GM23338 (cell line): ENCODE measurements around the gene CHI3L1. TPM values are rescaled to one million over a fixed set of nuclear protein-coding genes. Genes with fewer than 3 reads are reported as not detected.

Experiments used
- ATAC-seq: fragments of 200-7000 bp; cut with Tn5 transposase; 3 replicates; pipeline ENCODE4 v1.9.1; 2020
- DNase-seq: peaks from one replicate; pipeline ENCODE4 v3.0.0-alpha.2; 2015; ENCODE audit warnings: low spot score
- H2AFZ ChIP-seq: fragments of 200-600 bp; sonication (generic); 2 replicates; pipeline ENCODE4 v1.8.0; 2016; ENCODE audit warnings: antibody characterized with exemption, mild to moderate bottlenecking, moderate library complexity
- H3F3A ChIP-seq: fragments of 200-600 bp; sonication (generic); replicated peaks from 2 replicates; pipeline ENCODE4 v1.8.0; 2017; ENCODE audit warnings: antibody characterized with exemption, mixed run types, low read depth
- H3K27ac ChIP-seq: fragments of 200-600 bp; sonication (generic); 2 replicates; pipeline ENCODE4 v1.6.1; 2016; ENCODE audit warnings: low read depth
- H3K27me3 ChIP-seq: fragments of 200-600 bp; sonication (generic); 2 replicates; pipeline ENCODE4 v1.8.0; 2016; ENCODE audit warnings: mild to moderate bottlenecking, mixed run types, moderate library complexity; ENCODE audit not compliant: insufficient read depth
- H3K36me3 ChIP-seq: fragments of 200-600 bp; sonication (generic); 2 replicates; pipeline ENCODE4 v1.8.0; 2016; ENCODE audit warnings: mild to moderate bottlenecking; ENCODE audit not compliant: insufficient read depth
- H3K4me1 ChIP-seq: fragments of 200-600 bp; sonication (generic); 2 replicates; pipeline ENCODE4 v1.8.0; 2016; ENCODE audit warnings: mild to moderate bottlenecking, moderate library complexity; ENCODE audit not compliant: insufficient read depth
- H3K4me2 ChIP-seq: fragments of 200-600 bp; sonication (generic); 2 replicates; pipeline ENCODE4 v1.7.1; 2017; ENCODE audit warnings: mixed run types
- H3K4me3 ChIP-seq: fragments of 200-600 bp; sonication (generic); 2 replicates; pipeline ENCODE4 v1.6.1; 2016; ENCODE audit warnings: mixed run types
- H3K79me2 ChIP-seq: fragments of 200-600 bp; sonication (generic); replicated peaks from 2 replicates; pipeline ENCODE4 v1.8.0; 2017; ENCODE audit warnings: mild to moderate bottlenecking; ENCODE audit not compliant: insufficient read depth
- H3K9me2 ChIP-seq: fragments of 200-600 bp; sonication (generic); 2 replicates; pipeline ENCODE4 v1.8.0; 2017; ENCODE audit not compliant: insufficient read depth
- H4K20me1 ChIP-seq: fragments of 200-600 bp; sonication (generic); replicated peaks from 2 replicates; pipeline ENCODE4 v1.8.0; 2017; ENCODE audit warnings: mild to moderate bottlenecking; ENCODE audit not compliant: insufficient read depth
- H3K27ac Mint-ChIP-seq: 2 replicates; pipeline ENCODE4 v1.8.0; 2020; ENCODE audit warnings: inconsistent platforms, mild to moderate bottlenecking, moderate library complexity, mixed read lengths
- H3K27me3 Mint-ChIP-seq: 3 replicates; pipeline ENCODE4 v1.8.0; 2022; ENCODE audit warnings: low read depth, mild to moderate bottlenecking, moderate library complexity, mixed read lengths, inconsistent platforms; ENCODE audit not compliant: insufficient read depth, poor library complexity
- H3K36me3 Mint-ChIP-seq: 3 replicates; pipeline ENCODE4 v1.8.0; 2021; ENCODE audit warnings: low read depth, mild to moderate bottlenecking, inconsistent platforms, moderate library complexity, mixed read lengths
- H3K4me1 Mint-ChIP-seq: 3 replicates; pipeline ENCODE4 v1.8.0; 2020; ENCODE audit warnings: mild to moderate bottlenecking, inconsistent platforms, mixed read lengths
- H3K4me3 Mint-ChIP-seq: 3 replicates; pipeline ENCODE4 v1.8.0; 2021; ENCODE audit warnings: moderate library complexity, mild to moderate bottlenecking, inconsistent platforms, mixed read lengths
- H3K9me3 Mint-ChIP-seq: 3 replicates; pipeline ENCODE4 v1.8.0; 2020; ENCODE audit warnings: moderate library complexity, mild to moderate bottlenecking, inconsistent platforms, mixed read lengths
- CREB1 ChIP-seq: fragments of 250-450 bp; sonication (Bioruptor Pico); IDR thresholded peaks from 2 replicates; pipeline ENCODE4 v1.5.0; 2020; ENCODE audit warnings: low read depth, mild to moderate bottlenecking, moderate library complexity
- EZH2 ChIP-seq: fragments of 200-600 bp; sonication (generic); IDR thresholded peaks from one replicate; pipeline ENCODE4 v1.8.0; 2017; ENCODE audit warnings: antibody characterized with exemption, mild to moderate bottlenecking, low read depth; ENCODE audit not compliant: unreplicated experiment
- EZH2phosphoT487 ChIP-seq: fragments of 200-600 bp; sonication (generic); IDR thresholded peaks from one replicate; pipeline ENCODE4 v1.8.1; 2018; ENCODE audit warnings: antibody characterized with exemption; ENCODE audit not compliant: unreplicated experiment
- JUNB ChIP-seq: IDR thresholded peaks from one replicate; pipeline ENCODE4 v1.6.1; 2016; ENCODE audit warnings: antibody characterized with exemption; ENCODE audit not compliant: unreplicated experiment
- NANOG ChIP-seq: IDR thresholded peaks from 2 replicates; pipeline ENCODE4 v1.6.1; 2016; ENCODE audit warnings: antibody characterized with exemption, borderline replicate concordance
- POLR2AphosphoS5 ChIP-seq: IDR thresholded peaks from 2 replicates; pipeline ENCODE4 v1.6.1; 2016; ENCODE audit warnings: antibody characterized with exemption, low read depth
- STAT1 ChIP-seq: IDR thresholded peaks from one replicate; pipeline ENCODE4 v1.6.1; 2016; ENCODE audit warnings: antibody characterized with exemption; ENCODE audit not compliant: unreplicated experiment
- ZNF114 ChIP-seq: fragments of 250-450 bp; sonication (Bioruptor Pico); IDR thresholded peaks from 2 replicates; pipeline ENCODE4 v1.5.0; 2020; ENCODE audit warnings: mild to moderate bottlenecking, moderate library complexity
- ZNF331 ChIP-seq: fragments of 250-450 bp; sonication (Bioruptor Pico); IDR thresholded peaks from 2 replicates; pipeline ENCODE4 v1.5.0; 2020; ENCODE audit warnings: low read depth, mild to moderate bottlenecking, moderate library complexity
- polyA plus RNA-seq: library from polyadenylated mRNA; unstranded; fragments of >200 nt; fragmentation: Nextera tagmentation; extraction: Ambion mirVana; gene quantifications from 2 replicates; pipeline ENCODE4 v1.2.1, GENCODE V29; 2016
- total RNA-seq: library from RNA; depleted of rRNA; stranded (reverse); fragments of >200 nt; shearing (Covaris generic); gene quantifications from 2 replicates; pipeline ENCODE4 v1.2.3, GENCODE V29; 2014
- TF ChIP-seq, protein P1 (sequence below): fragments of 250-450 bp; sonication (Bioruptor Pico); IDR thresholded peaks from 2 replicates; pipeline ENCODE4 v1.5.0; 2020; ENCODE audit warnings: mild to moderate bottlenecking, moderate library complexity
- TF ChIP-seq, protein P2 (sequence below): IDR thresholded peaks from one replicate; pipeline ENCODE4 v1.6.1; 2018; ENCODE audit warnings: antibody characterized with exemption; ENCODE audit not compliant: unreplicated experiment
- TF ChIP-seq, protein P3 (sequence below): IDR thresholded peaks from 2 replicates; pipeline ENCODE4 v1.6.1; 2016; ENCODE audit warnings: antibody characterized with exemption

Gene CHI3L1
- total and polyA plus RNA-seq, 2 experiments from 2014 or later, result 0.76 TPM; not detected in 1

DNA sequence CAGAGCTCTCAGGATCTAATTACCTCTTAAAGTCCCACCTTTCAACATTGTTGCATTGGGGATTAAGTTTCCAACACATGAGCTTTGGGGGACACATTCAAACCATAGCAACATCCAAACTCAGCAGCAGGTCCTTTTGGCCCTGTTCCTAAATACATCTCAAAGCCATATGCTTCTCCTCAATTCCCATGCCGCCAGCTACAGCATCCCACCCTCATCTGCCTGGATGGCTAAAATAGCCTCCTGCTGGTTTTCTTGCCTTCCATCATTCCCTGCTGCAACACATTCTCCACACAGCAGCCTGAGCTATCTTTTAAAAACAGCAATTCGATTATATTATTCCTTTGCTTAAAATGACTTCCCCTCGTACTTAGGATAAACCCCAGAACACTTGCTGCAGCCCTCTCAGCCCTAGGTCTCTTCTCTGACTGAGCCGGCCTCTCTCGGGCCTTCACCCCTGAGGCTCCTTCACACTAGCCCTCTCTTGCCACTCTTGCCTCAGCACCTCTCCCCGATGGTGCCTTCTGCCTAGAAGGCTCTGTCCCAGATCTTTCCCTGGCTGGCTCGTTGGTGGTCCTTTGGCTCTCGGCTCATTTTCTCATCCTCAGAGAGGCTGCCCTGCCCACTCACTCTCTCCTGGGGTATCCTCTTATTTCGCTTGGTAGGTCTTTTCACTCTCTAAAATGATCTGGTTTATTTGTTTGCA, 27.4 kb downstream of the CHI3L1 start (continued):
- TF ChIP-seq, protein P1, sequence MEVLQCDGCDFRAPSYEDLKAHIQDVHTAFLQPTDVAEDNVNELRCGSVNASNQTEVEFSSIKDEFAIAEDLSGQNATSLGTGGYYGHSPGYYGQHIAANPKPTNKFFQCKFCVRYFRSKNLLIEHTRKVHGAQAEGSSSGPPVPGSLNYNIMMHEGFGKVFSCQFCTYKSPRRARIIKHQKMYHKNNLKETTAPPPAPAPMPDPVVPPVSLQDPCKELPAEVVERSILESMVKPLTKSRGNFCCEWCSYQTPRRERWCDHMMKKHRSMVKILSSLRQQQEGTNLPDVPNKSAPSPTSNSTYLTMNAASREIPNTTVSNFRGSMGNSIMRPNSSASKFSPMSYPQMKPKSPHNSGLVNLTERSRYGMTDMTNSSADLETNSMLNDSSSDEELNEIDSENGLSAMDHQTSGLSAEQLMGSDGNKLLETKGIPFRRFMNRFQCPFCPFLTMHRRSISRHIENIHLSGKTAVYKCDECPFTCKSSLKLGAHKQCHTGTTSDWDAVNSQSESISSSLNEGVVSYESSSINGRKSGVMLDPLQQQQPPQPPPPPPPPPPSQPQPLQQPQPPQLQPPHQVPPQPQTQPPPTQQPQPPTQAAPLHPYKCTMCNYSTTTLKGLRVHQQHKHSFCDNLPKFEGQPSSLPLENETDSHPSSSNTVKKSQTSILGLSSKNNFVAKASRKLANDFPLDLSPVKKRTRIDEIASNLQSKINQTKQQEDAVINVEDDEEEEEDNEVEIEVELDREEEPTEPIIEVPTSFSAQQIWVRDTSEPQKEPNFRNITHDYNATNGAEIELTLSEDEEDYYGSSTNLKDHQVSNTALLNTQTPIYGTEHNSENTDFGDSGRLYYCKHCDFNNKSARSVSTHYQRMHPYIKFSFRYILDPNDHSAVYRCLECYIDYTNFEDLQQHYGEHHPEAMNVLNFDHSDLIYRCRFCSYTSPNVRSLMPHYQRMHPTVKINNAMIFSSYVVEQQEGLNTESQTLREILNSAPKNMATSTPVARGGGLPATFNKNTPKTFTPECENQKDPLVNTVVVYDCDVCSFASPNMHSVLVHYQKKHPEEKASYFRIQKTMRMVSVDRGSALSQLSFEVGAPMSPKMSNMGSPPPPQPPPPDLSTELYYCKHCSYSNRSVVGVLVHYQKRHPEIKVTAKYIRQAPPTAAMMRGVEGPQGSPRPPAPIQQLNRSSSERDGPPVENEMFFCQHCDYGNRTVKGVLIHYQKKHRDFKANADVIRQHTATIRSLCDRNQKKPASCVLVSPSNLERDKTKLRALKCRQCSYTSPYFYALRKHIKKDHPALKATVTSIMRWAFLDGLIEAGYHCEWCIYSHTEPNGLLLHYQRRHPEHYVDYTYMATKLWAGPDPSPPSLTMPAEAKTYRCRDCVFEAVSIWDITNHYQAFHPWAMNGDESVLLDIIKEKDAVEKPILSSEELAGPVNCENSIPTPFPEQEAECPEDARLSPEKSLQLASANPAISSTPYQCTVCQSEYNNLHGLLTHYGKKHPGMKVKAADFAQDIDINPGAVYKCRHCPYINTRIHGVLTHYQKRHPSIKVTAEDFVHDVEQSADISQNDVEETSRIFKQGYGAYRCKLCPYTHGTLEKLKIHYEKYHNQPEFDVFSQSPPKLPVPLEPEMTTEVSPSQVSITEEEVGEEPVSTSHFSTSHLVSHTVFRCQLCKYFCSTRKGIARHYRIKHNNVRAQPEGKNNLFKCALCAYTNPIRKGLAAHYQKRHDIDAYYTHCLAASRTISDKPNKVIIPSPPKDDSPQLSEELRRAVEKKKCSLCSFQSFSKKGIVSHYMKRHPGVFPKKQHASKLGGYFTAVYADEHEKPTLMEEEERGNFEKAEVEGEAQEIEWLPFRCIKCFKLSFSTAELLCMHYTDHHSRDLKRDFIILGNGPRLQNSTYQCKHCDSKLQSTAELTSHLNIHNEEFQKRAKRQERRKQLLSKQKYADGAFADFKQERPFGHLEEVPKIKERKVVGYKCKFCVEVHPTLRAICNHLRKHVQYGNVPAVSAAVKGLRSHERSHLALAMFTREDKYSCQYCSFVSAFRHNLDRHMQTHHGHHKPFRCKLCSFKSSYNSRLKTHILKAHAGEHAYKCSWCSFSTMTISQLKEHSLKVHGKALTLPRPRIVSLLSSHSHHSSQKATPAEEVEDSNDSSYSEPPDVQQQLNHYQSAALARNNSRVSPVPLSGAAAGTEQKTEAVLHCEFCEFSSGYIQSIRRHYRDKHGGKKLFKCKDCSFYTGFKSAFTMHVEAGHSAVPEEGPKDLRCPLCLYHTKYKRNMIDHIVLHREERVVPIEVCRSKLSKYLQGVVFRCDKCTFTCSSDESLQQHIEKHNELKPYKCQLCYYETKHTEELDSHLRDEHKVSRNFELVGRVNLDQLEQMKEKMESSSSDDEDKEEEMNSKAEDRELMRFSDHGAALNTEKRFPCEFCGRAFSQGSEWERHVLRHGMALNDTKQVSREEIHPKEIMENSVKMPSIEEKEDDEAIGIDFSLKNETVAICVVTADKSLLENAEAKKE (CRISPR knock-in tag), result no peak
- no peak for TF ChIP-seq EZH2
- no peak for TF ChIP-seq ZNF331 (CRISPR knock-in tag)
- no peak for TF ChIP-seq ZNF114 (CRISPR knock-in tag)

DNA sequence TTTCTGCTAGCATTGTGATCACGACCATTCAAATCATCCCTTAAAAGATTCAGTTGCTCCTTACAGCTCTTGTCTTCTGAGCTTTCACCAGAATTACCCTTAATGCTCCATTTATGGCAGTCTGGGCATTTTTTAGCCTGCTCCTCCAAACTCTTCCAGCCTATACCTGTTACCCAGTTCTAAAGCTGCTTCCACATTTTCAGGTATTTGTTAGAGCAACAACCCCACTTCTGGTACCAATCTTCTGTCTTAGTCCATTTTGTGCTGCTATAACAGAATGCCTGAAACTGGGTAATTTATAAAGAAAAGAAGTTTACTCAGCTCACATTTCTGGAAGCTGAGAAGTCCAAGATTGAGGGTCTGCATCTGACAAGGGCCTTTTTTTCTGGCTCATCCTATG, 28.1 kb downstream of the CHI3L1 start:
- Histone ChIP-seq H3K4me1 (peaks cover 10% of the 10 kb centered on the region), H3K36me3 (no peaks in the 10 kb centered on the region), H4K20me1 (no peaks in the 10 kb centered on the region), H3K79me2 (no peaks in the 10 kb centered on the region), H3K4me2 (no peak overlapping the region), H3F3A (no peaks in the 10 kb centered on the region), H3K9me2 (no peaks in the 10 kb centered on the region), H3K4me3 (no peak overlapping the region), H3K27me3 (no peaks in the 10 kb centered on the region), H3K27ac (no peak overlapping the region), H2AFZ (no peak overlapping the region)
- peaks cover 9% of the 10 kb centered on the region for H3K4me1 Mint-ChIP-seq
- peaks cover 9% of the 10 kb centered on the region; the same call in 1 of the 3 replicates for H3K9me3 Mint-ChIP-seq
- H3K27me3 Mint-ChIP-seq, result peaks cover 8% of the 10 kb centered on the region
- H3K36me3 Mint-ChIP-seq, result peaks cover 5% of the 10 kb centered on the region; the same call in 1 of the 3 replicates
- DNase-seq, result no peak
- H3K27ac Mint-ChIP-seq, result no peak overlapping the region
- no peak overlapping the region for H3K4me3 Mint-ChIP-seq
- no peak for ATAC-seq
- TF ChIP-seq, protein P2, sequence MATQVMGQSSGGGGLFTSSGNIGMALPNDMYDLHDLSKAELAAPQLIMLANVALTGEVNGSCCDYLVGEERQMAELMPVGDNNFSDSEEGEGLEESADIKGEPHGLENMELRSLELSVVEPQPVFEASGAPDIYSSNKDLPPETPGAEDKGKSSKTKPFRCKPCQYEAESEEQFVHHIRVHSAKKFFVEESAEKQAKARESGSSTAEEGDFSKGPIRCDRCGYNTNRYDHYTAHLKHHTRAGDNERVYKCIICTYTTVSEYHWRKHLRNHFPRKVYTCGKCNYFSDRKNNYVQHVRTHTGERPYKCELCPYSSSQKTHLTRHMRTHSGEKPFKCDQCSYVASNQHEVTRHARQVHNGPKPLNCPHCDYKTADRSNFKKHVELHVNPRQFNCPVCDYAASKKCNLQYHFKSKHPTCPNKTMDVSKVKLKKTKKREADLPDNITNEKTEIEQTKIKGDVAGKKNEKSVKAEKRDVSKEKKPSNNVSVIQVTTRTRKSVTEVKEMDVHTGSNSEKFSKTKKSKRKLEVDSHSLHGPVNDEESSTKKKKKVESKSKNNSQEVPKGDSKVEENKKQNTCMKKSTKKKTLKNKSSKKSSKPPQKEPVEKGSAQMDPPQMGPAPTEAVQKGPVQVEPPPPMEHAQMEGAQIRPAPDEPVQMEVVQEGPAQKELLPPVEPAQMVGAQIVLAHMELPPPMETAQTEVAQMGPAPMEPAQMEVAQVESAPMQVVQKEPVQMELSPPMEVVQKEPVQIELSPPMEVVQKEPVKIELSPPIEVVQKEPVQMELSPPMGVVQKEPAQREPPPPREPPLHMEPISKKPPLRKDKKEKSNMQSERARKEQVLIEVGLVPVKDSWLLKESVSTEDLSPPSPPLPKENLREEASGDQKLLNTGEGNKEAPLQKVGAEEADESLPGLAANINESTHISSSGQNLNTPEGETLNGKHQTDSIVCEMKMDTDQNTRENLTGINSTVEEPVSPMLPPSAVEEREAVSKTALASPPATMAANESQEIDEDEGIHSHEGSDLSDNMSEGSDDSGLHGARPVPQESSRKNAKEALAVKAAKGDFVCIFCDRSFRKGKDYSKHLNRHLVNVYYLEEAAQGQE, result no peak
- TF ChIP-seq CREB1 (CRISPR knock-in tag) (no peak), EZH2phosphoT487 (no peak), NANOG (no peak), JUNB (no peak), EZH2 (no peak), STAT1 (no peak), ZNF331 (CRISPR knock-in tag) (no peak), POLR2AphosphoS5 (no peak), ZNF114 (CRISPR knock-in tag) (no peak)
- TF ChIP-seq, protein P3, sequence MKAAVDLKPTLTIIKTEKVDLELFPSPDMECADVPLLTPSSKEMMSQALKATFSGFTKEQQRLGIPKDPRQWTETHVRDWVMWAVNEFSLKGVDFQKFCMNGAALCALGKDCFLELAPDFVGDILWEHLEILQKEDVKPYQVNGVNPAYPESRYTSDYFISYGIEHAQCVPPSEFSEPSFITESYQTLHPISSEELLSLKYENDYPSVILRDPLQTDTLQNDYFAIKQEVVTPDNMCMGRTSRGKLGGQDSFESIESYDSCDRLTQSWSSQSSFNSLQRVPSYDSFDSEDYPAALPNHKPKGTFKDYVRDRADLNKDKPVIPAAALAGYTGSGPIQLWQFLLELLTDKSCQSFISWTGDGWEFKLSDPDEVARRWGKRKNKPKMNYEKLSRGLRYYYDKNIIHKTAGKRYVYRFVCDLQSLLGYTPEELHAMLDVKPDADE, result no peak
